HG02840 (cell line): Measurements from ENCODE around the gene TMEM74B.
"Not testable (repeated sequence)": the region's sequence is repeated elsewhere in the genome, so short reads cannot be mapped to it uniquely, and the experiment has no call there.

Experiments
- ATAC-seq: cut with Tn5 transposase; IDR thresholded peaks from one replicate; pipeline ENCODE4 v1.9.1; 2021; ENCODE audit warnings: mild to moderate bottlenecking, moderate library complexity, moderate number of reproducible peaks; ENCODE audit not compliant: unreplicated experiment, low FRiP score

Gene TMEM74B

DNA sequence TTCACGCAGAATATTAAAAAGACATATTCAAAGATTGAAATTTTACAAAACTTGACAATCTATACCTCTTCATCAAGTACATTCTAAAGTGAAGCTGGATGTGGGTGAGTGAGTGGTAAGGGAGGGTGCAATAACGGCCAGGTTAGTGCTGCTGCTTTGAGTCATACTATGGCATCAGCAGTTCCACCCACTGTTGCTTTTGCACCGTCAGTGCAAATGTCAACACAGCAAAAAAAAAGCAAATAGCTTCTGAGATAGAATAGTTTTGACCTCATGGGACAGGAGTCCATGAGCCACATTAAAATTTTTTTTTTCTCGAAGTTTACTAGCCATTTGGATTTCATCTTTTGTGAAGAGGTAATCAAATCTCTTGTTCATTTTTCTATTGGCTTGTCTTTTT is 34.6 kb downstream of the TMEM74B start:
- no peak for ATAC-seq

DNA sequence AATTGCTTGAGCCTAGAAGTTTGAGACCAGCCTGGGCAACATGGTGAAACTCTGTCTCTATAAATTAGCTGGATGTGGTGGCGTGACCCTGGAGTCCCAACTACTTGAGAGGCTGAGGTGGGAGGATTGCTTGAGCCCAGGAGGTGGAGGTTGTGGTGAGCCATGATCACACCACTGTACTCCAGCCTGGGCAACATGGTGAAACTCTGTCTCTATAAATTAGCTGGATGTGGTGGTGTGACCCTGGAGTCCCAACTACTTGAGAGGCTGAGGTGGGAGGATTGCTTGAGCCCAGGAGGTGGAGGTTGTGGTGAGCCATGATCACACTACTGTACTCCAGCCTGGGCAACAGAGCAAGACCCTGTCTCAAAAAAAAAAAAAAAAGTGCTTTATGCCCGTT is 35.0 kb downstream of the TMEM74B start:
- not testable (repeated sequence) for ATAC-seq

DNA sequence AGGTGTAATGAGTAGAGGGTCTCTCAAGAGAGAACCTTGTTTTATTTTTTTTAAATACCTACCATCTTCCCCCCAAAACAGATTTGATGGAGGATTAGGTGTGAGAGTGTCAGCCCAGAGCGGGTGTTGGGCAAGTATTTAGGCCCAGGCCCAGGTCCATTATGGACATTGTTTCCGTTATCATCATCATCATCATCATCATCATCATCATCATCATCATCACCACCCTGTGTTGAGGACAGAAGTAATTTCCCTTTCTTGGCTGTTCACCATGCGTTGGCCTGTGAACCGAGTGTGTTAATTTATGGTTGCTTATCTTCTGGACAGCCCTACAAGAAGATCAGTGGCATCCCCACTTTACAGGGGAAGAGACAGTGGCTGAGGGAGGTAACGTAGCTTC is 37.8 kb downstream of the TMEM74B start:
- no peak for ATAC-seq

DNA sequence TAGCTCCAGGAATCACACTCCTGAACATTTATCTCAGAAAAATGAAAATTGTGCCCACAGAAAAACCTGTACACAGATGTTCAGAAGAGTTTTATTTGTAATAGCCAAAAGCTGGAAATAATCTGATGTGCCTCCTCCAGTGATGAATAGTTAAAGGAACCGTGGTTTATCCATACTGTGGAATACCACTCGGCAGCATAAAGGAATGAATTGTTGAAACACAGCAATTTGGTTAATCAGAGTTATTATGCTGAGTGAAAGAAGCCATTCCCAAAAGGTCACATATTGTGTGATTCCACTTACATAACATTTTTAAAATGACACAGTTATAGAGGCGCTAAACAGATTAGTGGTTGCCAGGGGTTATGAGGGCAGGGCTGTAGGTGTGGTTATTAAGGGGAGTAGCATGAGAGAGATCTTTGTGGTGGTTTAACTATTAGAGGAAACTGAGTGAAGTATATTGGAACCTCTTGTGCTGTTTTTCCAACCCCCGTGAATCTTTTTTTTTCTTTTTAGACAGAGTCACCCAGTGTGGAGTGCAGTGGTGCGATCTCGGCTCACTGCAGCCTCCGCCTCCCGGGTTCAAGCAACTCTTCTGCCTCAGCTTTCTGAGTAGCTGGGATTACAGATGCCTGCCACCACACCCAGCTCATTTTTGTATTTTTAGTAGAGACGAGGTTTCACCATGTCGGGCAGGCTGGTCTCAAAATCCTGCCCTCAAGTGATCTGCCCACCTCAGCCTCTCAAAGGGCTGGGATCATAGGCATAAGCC is 40.2 kb downstream of the TMEM74B start:
- ATAC-seq: no peak

DNA sequence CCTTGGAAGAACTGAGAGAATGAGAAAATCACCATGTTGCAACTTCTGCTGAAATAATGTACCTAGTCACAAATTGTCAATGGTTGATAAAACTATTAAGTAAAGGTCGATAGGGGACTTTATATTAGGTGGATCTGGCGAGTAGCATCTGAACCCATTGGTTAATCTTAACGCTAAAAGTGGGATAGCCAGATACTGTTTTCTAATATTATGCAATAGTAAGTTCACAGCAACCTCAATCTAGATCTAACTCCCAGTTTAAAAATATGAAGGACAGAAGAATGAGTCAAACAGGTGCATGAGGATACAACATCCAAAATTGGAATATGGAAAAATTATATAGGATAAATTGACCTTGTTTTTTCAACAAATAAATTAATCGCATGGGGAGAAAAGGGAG is 47.5 kb downstream of the TMEM74B start:
- ATAC-seq: no peak

DNA sequence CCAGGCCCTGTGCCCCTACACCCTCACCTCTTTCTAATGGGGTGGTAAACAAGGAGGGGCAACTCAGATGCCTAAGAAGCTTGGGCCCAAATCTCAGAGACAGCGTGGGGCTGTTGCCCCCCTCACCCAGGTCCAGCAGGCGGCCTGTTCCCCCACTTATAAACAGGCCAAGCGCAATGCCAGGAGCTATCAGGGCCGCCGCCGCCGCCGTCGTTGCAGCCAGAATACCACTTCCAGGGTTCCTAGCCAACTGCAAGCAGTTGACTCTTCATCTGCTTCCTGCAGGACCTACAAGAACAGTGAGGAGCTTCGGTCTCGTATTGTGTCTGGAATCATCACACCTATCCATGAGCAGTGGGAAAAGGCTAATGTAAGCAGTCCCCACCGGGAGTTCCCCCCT is 49.9 kb downstream of the TMEM74B start:
- no peak for ATAC-seq

DNA sequence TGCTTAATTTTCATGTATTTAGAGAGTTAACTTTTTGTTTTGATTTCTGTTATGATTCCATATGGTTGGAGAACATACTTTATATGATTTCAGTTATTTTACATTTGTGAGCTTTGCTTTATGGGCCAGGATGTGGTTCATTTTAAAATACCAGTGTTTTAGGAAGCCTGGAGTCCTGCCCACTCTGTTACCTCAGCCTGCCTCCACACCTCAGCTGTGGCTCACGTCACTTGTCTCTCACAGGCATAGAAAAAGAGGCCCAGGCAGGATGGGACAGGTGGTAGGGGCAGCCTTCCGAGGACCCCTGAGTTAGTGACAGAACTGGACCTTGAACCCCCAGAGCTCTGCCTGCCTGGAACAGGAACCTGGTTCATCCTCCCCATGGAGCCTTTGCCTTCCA is 50.4 kb downstream of the TMEM74B start:
- no peak for ATAC-seq

DNA sequence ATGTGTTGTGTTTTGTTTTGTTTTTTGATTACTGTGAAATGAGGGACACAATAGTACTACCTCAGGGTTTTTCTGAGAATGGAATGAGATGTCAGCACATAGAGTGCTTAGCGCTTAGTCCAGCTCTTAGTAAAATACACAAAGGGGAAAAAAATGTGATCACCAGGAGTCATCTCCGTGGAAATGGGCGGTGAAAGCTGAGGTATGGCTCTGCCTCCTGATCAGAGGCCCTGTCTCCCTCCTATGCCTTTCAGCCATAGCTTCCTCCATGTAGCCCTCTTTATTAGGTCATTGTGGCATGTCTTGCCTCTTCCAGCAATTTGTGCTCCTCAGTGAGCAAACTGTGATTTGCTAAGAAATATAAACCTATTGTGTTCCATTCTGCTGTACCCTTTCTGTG is 53.4 kb downstream of the TMEM74B start:
- no peak for ATAC-seq

DNA sequence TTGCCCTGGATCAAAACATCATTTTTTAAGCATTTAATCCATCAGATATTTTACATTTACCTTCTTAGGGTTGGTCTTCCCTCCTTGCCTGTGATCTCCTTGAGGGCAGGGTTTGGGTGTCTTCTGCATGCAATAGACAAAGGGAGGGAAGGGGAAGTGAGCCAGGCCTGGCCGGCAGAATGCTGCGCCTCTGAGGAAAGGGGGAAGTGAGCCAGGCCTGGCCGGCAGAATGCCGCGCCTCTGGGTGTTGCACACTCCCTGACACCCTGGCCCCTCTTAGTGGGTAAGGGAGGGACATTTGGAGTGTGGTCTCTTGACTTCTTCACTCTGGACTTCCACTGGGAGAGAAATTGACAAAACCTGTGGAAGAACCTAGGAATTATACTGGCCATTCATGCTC is 53.9 kb downstream of the TMEM74B start:
- no peak for ATAC-seq
